ENCODE data around the gene TIMM10B.

- TF ChIP-seq CTCF (IDR thresholded peaks at IDR 0.05; ENCODE audit: low read length) = no peak
- TF ChIP-seq EZH2 (IDR thresholded peaks at IDR 0.05; ENCODE audit: borderline replicate concordance, low read length) = no peak
Measured at GRCh38 chr11:6431861-6432260, 49.4 kb upstream of the TIMM10B start.
